ENCODE measurements around the gene SLC35E3.
"Not testable (repeated sequence)": the region's sequence is repeated elsewhere in the genome, so short reads cannot be mapped to it uniquely, and the experiment has no call there.

Gene SLC35E3

DNA sequence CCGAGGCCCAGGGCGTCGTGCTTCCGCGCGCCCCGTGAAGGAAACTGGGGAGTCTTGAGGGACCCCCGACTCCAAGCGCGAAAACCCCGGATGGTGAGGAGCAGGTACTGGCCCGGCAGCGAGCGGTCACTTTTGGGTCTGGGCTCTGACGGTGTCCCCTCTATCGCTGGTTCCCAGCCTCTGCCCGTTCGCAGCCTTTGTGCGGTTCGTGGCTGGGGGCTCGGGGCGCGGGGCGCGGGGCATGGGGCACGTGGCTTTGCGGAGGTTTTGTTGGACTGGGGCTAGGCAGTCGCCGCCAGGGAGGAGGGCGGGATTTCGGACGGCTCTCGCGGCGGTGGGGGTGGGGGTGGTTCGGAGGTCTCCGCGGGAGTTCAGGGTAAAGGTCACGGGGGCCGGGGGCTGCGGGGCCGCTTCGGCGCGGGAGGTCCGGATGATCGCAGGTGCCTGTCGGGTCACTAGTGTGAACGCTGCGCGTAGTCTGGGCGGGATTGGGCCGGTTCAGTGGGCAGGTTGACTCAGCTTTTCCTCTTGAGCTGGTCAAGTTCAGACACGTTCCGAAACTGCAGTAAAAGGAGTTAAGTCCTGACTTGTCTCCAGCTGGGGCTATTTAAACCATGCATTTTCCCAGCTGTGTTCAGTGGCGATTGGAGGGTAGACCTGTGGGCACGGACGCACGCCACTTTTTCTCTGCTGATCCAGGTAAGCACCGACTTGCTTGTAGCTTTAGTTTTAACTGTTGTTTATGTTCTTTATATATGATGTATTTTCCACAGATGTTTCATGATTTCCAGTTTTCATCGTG is 62.6 kb downstream of the SLC35E3 start:
- peak overlapping the region; percentile 75 for H3K4me3 ChIP-seq (ENCODE audit: low read depth, low read length)
- TF ChIP-seq, protein P1, sequence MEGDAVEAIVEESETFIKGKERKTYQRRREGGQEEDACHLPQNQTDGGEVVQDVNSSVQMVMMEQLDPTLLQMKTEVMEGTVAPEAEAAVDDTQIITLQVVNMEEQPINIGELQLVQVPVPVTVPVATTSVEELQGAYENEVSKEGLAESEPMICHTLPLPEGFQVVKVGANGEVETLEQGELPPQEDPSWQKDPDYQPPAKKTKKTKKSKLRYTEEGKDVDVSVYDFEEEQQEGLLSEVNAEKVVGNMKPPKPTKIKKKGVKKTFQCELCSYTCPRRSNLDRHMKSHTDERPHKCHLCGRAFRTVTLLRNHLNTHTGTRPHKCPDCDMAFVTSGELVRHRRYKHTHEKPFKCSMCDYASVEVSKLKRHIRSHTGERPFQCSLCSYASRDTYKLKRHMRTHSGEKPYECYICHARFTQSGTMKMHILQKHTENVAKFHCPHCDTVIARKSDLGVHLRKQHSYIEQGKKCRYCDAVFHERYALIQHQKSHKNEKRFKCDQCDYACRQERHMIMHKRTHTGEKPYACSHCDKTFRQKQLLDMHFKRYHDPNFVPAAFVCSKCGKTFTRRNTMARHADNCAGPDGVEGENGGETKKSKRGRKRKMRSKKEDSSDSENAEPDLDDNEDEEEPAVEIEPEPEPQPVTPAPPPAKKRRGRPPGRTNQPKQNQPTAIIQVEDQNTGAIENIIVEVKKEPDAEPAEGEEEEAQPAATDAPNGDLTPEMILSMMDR (IDR thresholded peaks at IDR 0.05; ENCODE audit: borderline replicate concordance, insufficient read depth, low read depth, low read length), result no peak

DNA sequence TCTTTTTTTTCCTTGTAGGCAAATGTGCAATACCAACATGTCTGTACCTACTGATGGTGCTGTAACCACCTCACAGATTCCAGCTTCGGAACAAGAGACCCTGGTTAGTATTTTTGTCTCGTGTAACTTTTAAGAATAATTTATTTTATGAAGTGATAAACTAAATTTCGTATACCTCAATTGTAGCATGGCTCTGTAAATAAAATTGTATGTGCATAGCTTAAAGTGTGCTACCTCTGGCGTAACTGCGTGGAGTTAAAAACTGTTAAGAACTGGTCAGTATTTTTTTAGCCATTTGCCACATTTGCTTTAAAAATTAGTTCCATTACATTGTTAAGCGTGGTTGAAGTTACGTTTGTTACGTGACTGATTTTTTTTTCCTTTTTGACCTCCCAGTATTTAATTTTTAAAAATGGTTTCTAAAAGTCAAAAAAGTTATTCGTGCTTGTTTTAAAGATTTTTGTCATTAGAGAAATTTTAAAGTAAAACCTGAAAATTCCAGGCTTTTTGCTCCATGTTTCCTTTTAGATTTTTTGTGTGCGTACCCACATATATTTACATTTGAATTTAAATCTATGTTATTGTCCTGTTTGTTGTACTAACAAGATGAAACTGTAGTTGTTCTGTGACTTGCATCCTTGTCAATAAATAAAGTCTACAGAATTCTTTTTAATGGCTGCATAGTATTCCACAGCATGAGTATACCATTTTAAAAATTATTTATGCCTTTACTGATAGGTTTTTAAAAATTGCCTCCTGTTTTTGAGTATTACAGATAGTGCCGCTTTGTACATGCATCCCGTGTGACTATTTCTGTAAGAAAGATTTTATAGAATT is 63.4 kb downstream of the SLC35E3 start:
- H3K4me3 ChIP-seq (ENCODE audit: low read depth, low read length), result peak overlapping the region; percentile 75
- TF ChIP-seq, protein P1 (IDR thresholded peaks at IDR 0.05; ENCODE audit: borderline replicate concordance, insufficient read depth, low read depth, low read length), result no peak

DNA sequence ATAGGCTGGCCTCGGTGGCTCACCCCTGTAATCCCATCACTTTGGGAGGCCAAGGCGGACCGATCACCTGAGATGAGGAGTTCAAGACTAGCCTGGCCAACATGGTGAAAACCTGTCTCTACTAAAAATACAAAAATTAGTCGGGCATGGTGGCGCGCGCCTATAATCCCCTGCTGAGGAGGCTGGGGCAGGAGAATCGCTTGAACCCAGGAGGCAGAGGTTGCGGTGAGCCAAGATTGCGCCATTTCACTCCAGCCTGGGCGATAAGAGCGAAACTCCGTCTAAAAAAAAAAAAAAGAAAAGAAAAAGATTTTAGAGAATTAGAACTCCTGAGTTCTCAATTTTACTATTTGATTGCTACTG is 64.0 kb downstream of the SLC35E3 start:
- H3K4me3 ChIP-seq (ENCODE audit: low read depth, low read length), result not testable (repeated sequence)

DNA sequence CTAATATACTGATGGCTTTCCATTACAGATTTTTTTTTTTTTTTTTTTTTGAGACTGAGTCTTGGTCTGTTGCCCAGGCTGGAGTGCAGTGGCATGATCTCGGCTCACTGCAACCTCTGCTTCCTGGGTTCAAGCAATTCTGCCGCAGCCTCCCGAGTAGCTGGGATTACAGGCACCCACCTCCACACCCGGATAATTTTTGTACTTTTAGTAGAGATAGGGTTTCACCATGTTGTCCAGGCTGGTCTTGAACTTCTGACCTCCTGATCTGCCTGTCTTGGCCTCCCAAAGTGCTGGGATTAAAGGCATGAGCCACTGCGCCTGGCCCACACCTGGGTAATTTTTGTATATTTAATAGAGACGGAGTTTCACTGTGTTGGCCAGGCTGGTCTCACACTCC is 65.6 kb downstream of the SLC35E3 start:
- not testable (repeated sequence) for H3K4me3 ChIP-seq (ENCODE audit: low read depth, low read length)

DNA sequence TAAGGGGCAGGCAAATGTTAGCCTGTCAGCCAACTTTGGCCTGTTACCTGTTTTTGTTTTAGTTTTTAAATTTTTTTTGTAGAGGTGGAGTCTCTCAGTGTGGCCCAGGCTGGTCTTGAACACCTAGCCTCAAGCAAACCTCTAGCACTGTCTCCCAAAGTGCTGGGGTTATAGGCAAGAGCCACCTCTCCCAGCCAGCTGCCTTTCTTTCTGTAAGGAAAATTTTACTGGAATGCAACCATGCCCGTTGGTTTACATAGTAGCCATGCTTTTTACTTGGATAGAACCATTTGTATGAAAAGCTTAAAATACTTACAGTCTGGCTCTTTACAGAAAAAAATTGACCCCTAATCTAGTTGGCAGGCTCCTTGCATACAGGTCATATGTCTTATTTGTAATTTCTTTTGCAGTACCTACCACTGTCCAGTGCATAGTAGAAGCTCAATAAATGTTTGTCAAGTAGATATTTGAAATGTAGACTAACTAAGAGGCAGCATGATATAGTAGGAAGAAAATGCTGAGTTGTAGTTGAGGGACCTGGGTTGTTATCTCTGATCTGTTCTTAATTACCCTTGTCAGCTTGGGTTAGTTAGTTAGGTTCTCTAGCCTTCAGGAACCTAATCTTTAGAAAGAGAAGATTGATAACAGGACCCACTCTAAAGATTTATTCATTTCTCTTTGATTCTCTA is 66.7 kb downstream of the SLC35E3 start:
- H3K4me3 ChIP-seq (ENCODE audit: low read depth, low read length), result no peak overlapping the region
- TF ChIP-seq, protein P1 (IDR thresholded peaks at IDR 0.05; ENCODE audit: borderline replicate concordance, insufficient read depth, low read depth, low read length), result no peak

DNA sequence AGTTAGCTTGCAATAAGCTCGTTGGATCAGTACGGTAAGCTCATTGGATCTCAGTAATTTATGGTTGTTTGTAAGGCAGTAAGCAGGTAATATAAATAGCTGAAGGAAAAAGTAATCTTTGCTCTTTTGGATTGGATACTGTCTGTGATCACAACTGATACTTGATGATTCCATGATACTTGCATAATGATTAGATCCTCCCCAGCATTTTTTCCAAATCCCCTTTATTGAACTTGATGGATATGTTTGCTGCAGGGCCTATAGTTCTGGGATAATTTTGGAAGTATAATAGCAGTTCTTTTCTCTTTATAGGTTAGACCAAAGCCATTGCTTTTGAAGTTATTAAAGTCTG is 67.2 kb downstream of the SLC35E3 start:
- TF ChIP-seq, protein P1 (IDR thresholded peaks at IDR 0.05; ENCODE audit: borderline replicate concordance, insufficient read depth, low read depth, low read length), result no peak
- no peak overlapping the region for H3K4me3 ChIP-seq (ENCODE audit: low read depth, low read length)

DNA sequence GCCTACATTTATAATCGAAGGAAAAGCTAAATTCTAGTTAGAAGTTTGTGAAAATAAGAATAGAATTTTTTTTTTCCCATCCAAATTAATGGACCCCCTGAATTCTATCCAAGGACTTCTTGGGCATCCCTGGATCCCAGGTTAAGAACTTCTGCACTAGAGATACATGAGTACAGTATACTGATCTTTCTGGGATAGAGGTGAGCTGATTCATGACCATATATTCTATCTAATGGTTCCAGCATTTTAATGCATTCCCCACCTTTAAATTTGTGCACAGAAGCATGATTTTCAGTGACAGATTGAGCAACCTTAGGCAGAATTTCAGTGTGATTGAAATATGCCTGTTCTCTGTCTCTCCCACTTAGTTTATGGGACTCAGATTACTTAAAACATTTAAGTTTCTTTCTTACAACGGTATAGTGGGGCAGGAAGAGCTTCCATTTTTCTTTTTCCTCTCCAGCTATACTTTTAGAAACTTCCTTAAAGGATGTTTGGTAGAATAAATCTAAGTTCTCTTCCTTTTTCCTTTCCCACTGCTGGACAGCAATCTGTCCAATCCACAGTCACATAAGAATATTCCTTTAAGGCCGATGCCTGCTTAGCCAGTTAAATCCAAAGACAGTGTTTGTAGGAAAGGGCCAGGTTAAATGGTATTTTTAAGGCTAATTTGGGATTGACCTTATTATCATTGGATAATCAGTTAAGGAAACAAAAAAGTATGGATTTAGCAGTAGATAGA is 68.7 kb downstream of the SLC35E3 start:
- TF ChIP-seq, protein P1 (IDR thresholded peaks at IDR 0.05; ENCODE audit: borderline replicate concordance, insufficient read depth, low read depth, low read length), result no peak
- H3K4me3 ChIP-seq (ENCODE audit: low read depth, low read length), result no peak overlapping the region
